Right lobe of liver (tissue), 6 donors: Measurements from ENCODE around the gene ZSCAN10. TPM values are rescaled to one million over a fixed set of nuclear protein-coding genes. Genes with fewer than 3 reads are reported as not detected.

ENCODE experiments used
- ATAC-seq, 4 donors: fragments of 200-7000 bp; cut with Tn5 transposase; one replicate each; pipeline ENCODE4 v1.9.1; 2020; ENCODE audit warnings: mild to moderate bottlenecking in 4 of 4, moderate library complexity in 4 of 4
- DNase-seq, 3 donors: peaks; one replicate each; pipeline ENCODE4 v3.0.0-alpha.2; 2020
- H3K27ac ChIP-seq, 3 donors: fragments of 200-600 bp; one replicate each; pipeline ENCODE4 v1.8.0; 2022
- H3K27me3 ChIP-seq, 2 donors: fragments of 200-600 bp; one replicate each; pipeline ENCODE4 v1.8.0; 2022
- H3K36me3 ChIP-seq, 4 donors: fragments of 200-600 bp; sonication (generic) in 1 of 4; one replicate each; pipeline versions ENCODE4 v1.5.1 to v1.8.0; 2017 to 2022; ENCODE audit warnings: control low read depth in 1 of 4
- H3K4me1 ChIP-seq, 4 donors: fragments of 200-600 bp; sonication (generic) in 1 of 4; one replicate each; pipeline versions ENCODE4 v1.5.1 to v1.8.0; 2017 to 2022; ENCODE audit warnings: control low read depth in 1 of 4
- H3K4me3 ChIP-seq, 3 donors: fragments of 200-600 bp; one replicate each; pipeline ENCODE4 v1.8.0; 2022
- H3K9me3 ChIP-seq, 4 donors: fragments of 200-600 bp; sonication (generic) in 1 of 4; one replicate each; pipeline versions ENCODE4 v1.5.1 to v1.8.0; 2017 to 2022; ENCODE audit warnings: control low read depth in 1 of 4
- POLR2A ChIP-seq: fragments of 450-650 bp; IDR thresholded peaks from one replicate; pipeline ENCODE4 v1.6.1; 2017; ENCODE audit warnings: antibody characterized with exemption, mild to moderate bottlenecking
- WGBS: methylation state at CpG from one replicate; pipeline ENCODE4 v1.1.6; 2018; ENCODE audit warnings: low coverage, low lambda C conversion rate; ENCODE audit not compliant: insufficient coverage; ENCODE audit errors: missing lambda C conversion rate; 5-methylcytosine and 5-hydroxymethylcytosine counted together
- intact Hi-C, 2 donors: fragments of 100-400 bp; cut with DNase I; formaldehyde crosslinking; loops; one replicate each; pipeline versions ENCODE4 v1.11.2 to v1.14.1; 2022
- total RNA-seq, 6 experiments: library from RNA; depleted of rRNA in 2 of 6; stranded (reverse); fragments of >200 nt in 2 of 6; fragmentation: NEBNext Ultra II Directional in 3 of 6; extraction: Animal tissue kit (Norgen Biotek cat#: 25700) in 3 of 6; gene quantifications; one replicate each; pipeline versions ENCODE4 v1.1.0 to v1.2.4, GENCODE V29; 2016 to 2023
- TF ChIP-seq, protein P1 (sequence below), 4 donors: fragments of 200-600 bp in 3 of 4; fragments of 450-650 bp in 1 of 4; IDR thresholded peaks; one replicate each; pipeline versions ENCODE4 v1.5.1 to v1.8.0; 2016 to 2022; ENCODE audit warnings: antibody characterized with exemption in 4 of 4, mild to moderate bottlenecking in 2 of 4
- donor health status: DM: no; HTN: yes; CAD: no.
- donor health status: DM: no; HTN: no; CAD: no.
- donor health status: DM: no; HTN: no; CAD: no.
- donor health status: DM: no; HTN: yes; CAD: no.
- donor health status: DM: no; HTN: yes; CAD: no.

Gene ZSCAN10
- total RNA-seq, 6 experiments from 2014 or later = not detected

DNA sequence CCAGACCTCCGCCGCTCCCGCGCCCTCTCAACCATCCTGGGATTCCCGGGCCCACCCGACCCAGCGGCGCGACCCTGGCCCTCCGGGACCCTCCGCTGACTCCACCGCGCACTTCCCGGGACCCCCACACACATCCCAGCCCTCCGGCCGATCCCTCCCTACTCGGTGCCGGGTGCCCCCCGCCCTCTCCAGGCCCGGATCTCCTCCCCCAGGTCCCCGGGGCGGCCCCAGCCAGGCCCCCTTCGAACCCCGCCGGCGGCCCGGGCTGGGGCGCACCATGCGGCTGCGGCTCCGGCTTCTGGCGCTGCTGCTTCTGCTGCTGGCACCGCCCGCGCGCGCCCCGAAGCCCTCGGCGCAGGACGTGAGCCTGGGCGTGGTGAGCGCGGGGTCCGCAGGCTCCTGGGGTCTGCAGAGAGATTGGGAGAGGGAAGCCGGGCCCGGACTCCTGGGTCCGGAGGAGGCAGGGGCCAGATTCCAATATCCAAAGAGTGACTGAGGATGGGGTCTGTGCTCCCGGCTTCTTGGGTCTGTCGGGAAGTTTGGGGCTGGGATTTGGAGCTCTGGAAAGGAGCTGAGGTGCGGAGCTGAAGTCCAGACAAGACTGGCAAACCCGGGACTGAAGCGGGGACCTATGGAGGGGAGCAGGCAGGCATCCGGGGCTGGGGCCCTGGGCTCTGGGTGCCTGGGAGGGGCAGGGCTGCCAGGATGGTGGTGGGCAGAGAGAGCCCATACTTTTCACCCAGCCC is 52.3 kb downstream of the ZSCAN10 start:
- intact Hi-C loops = no loop called here
- Histone ChIP-seq H3K4me1 (peaks cover 0 to 16% (median 0%) of the 10 kb centered on the region in 4 donors), H3K27me3 (peaks cover 0 to 25% of the 10 kb centered on the region in 2 donors), H3K9me3 (no peaks in the 10 kb centered on the region), H3K4me3 (peak overlapping the region in 2 of 3 donors; percentile 26 to 40), H3K27ac (no peak overlapping the region), H3K36me3 (no peaks in the 10 kb centered on the region)
- 4% methylated on average over 19 of the region's 54 CpGs for WGBS
- ATAC-seq (no peak), DNase-seq (peak in 1 of 3 donors; percentile 55)
- no peak for TF ChIP-seq POLR2A
- TF ChIP-seq, protein P1, sequence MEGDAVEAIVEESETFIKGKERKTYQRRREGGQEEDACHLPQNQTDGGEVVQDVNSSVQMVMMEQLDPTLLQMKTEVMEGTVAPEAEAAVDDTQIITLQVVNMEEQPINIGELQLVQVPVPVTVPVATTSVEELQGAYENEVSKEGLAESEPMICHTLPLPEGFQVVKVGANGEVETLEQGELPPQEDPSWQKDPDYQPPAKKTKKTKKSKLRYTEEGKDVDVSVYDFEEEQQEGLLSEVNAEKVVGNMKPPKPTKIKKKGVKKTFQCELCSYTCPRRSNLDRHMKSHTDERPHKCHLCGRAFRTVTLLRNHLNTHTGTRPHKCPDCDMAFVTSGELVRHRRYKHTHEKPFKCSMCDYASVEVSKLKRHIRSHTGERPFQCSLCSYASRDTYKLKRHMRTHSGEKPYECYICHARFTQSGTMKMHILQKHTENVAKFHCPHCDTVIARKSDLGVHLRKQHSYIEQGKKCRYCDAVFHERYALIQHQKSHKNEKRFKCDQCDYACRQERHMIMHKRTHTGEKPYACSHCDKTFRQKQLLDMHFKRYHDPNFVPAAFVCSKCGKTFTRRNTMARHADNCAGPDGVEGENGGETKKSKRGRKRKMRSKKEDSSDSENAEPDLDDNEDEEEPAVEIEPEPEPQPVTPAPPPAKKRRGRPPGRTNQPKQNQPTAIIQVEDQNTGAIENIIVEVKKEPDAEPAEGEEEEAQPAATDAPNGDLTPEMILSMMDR (IDR thresholded peaks at IDR 0.05) = no peak

DNA sequence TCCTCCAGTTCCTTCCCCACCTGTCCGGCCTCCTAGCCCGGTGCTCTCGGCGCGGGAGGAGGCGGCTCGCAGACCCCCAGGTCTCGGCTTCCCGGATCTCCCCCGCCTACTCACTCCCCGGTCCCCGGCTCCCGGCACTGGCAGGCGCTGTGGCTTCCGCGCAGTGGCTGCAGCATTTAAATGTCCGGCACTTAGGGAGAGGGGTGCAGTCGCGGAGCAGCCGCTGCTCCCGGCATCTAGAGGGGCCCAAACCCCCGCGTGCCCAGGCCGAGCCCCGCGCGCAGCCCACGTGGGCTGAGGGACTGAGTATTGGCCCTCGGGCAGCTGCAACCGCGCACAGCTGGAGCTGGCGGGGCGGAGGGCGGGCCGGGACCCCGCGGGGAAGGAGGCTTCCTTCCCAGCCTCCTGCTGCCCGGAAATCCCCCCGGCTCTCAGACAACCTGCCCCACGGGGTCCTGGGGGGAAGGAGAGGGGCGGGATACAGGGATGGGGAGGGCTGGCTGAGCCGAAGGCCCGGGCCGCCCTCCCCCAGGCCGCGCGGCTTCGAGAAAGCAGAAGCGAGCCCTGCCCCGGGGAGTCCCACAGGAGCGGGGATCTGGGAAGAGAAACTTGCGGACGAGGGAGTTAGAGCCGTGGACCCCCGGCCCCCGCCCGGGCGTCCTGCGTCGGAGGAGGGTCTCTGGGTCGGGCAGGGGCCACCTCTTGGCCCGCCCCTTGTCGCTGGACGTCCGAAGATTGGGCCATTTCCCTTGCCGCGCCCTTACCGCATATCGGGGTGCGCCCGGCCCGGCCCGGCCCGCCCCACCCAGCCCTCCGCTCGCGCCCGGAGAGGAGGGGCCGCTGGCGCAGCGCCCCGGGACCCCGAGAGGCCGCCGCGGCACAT is 53.1 kb downstream of the ZSCAN10 start, which contains the start of gene MMP25:
Gene MMP25 (plus strand): TSS at position 804 of the 883 bp plus-strand sequence. CDS start 357 bp downstream, outside the sequence.
- no peaks in the 10 kb centered on the region for H3K9me3 ChIP-seq
- intact Hi-C loops = no loop called here
- H3K4me3 ChIP-seq = peak within 1 kb of the TSS; percentile 21 to 40 (median 26)
- peaks cover 0 to 25% of the 10 kb centered on the region in 2 donors for H3K27me3 ChIP-seq
- no peak within 1 kb of the TSS for H3K27ac ChIP-seq
- WGBS = under 1% methylated on average over 28 of the region's 86 CpGs
- H3K36me3 ChIP-seq = no peaks in the 10 kb centered on the region
- DNase-seq = no peak
- TF ChIP-seq POLR2A = no peak
- TF ChIP-seq, protein P1 (IDR thresholded peaks at IDR 0.05) = no peak
- H3K4me1 ChIP-seq = peaks cover 0 to 16% (median 0%) of the 10 kb centered on the region in 4 donors
- ATAC-seq = peak; percentile 36 to 68 (median 43)

DNA sequence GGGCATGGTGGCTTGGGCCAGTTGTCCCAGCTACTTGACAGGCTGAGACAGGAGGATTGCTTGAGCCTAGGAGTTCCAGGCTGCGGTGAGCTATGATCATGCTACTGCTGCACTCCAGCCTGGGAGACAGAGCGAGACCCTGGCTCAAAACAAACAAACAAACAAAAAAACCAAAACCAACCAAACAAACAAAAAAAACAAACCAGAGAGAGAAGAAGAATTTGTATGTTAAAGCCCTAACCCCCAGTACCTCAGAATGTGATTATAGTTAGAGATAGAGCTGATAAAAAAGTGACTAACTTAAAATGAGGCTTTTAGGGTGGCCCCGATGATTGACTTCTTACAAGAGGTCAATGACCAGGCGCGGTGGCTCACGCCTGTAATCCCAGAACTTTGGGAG is 54.4 kb downstream of the ZSCAN10 start:
- no peak for ATAC-seq
- no peak for DNase-seq
- H3K9me3 ChIP-seq = no peaks in the 10 kb centered on the region
- no peak overlapping the region for H3K27ac ChIP-seq
- H3K36me3 ChIP-seq = no peaks in the 10 kb centered on the region
- H3K4me3 ChIP-seq = no peak overlapping the region
- TF ChIP-seq, protein P1 (IDR thresholded peaks at IDR 0.05) = no peak
- no peak for TF ChIP-seq POLR2A
- H3K4me1 ChIP-seq = peaks cover 0 to 16% (median 0%) of the 10 kb centered on the region in 4 donors
- intact Hi-C loops = no loop called here
- 78% methylated on average over 6 of the region's 6 CpGs for WGBS
- peaks cover 0 to 25% of the 10 kb centered on the region in 2 donors for H3K27me3 ChIP-seq

DNA sequence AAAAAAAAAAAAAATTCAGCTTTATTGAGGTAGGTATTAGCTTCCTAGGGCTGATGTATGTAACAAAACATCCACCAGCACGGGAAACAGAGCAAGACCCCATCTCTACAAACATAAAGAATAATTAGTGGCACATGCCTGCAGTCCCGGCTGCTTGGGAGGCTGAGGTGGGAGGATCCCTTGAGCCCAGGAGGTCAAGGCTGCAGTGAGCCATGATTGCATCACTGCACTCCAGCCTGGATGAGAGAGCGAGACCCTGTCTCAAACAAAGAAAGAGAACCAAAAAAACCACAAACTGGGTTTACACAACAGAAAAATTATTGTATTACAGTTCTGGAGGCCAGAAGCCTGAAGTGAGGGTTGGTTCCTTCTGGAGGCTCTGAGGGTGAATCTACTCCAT is 56.7 kb downstream of the ZSCAN10 start:
- TF ChIP-seq POLR2A = no peak
- TF ChIP-seq, protein P1 (IDR thresholded peaks at IDR 0.05) = no peak
- Histone ChIP-seq H3K4me3 (no peak overlapping the region), H3K4me1 (peaks cover 0 to 16% (median 0%) of the 10 kb centered on the region in 4 donors), H3K36me3 (no peaks in the 10 kb centered on the region), H3K27ac (no peak overlapping the region), H3K27me3 (peaks cover 0 to 29% of the 10 kb centered on the region in 2 donors), H3K9me3 (no peaks in the 10 kb centered on the region)
- intact Hi-C loops = no loop called here
- ATAC-seq (no peak), DNase-seq (no peak)
- WGBS = 79% methylated on average over 3 of the region's 3 CpGs
